Measurements from ENCODE around the gene DUOXA2.

Gene DUOXA2

GRCh38 chr15:45089712-45090373, 24.3 kb upstream of the DUOXA2 start:
- ATAC-seq, result no peak
- TF ChIP-seq CREB5 (CRISPR knock-in tag; IDR thresholded peaks at IDR 0.05; ENCODE audit: low read depth), result no peak
- no peak for TF ChIP-seq CSRNP3 (CRISPR knock-in tag; IDR thresholded peaks at IDR 0.05)
- no peak for TF ChIP-seq PPARA (CRISPR knock-in tag; IDR thresholded peaks at IDR 0.05; ENCODE audit: borderline replicate concordance)
- no peak for TF ChIP-seq ZNF565 (CRISPR knock-in tag; conservative IDR thresholded peaks at IDR 0.05; ENCODE audit: low read depth)
- no peak for TF ChIP-seq SNAI2 (CRISPR knock-in tag; IDR thresholded peaks at IDR 0.05)
- TF ChIP-seq ARNTL (CRISPR knock-in tag; IDR thresholded peaks at IDR 0.05; ENCODE audit: borderline replicate concordance, low read depth), result no peak
- no peak for TF ChIP-seq ISL1 (CRISPR knock-in tag; IDR thresholded peaks at IDR 0.05)
- TF ChIP-seq BACH2 (CRISPR knock-in tag; IDR thresholded peaks at IDR 0.05; ENCODE audit: borderline replicate concordance), result no peak
- no peak for TF ChIP-seq TOX (CRISPR knock-in tag; IDR thresholded peaks at IDR 0.05; ENCODE audit: borderline replicate concordance)
- TF ChIP-seq RARB (CRISPR knock-in tag; IDR thresholded peaks at IDR 0.05), result no peak
- no peak for TF ChIP-seq OSR1 (CRISPR knock-in tag; IDR thresholded peaks at IDR 0.05)
- TF ChIP-seq TCF4 (CRISPR knock-in tag; IDR thresholded peaks at IDR 0.05; ENCODE audit: borderline replicate concordance), result no peak
- TF ChIP-seq POU6F1 (CRISPR knock-in tag; IDR thresholded peaks at IDR 0.05; ENCODE audit: borderline replicate concordance, low read depth), result no peak
- no peak for TF ChIP-seq PATZ1 (CRISPR knock-in tag; IDR thresholded peaks at IDR 0.05; ENCODE audit: borderline replicate concordance)

- no peak for ATAC-seq
- TF ChIP-seq ZC3H10 (CRISPR knock-in tag; IDR thresholded peaks at IDR 0.05), result no peak
Measured at GRCh38 chr15:45091161-45091560, 23.0 kb upstream of the DUOXA2 start.

- no peak for TF ChIP-seq TCF4 (CRISPR knock-in tag; IDR thresholded peaks at IDR 0.05; ENCODE audit: borderline replicate concordance)
- TF ChIP-seq POU6F1 (CRISPR knock-in tag; IDR thresholded peaks at IDR 0.05; ENCODE audit: borderline replicate concordance, low read depth), result no peak
- no peak for TF ChIP-seq ZNF70 (CRISPR knock-in tag; IDR thresholded peaks at IDR 0.05)
- ATAC-seq, result no peak
Measured at GRCh38 chr15:45091576-45091975, 22.6 kb upstream of the DUOXA2 start.

GRCh38 chr15:45093013-45093412, 21.1 kb upstream of the DUOXA2 start:
- no peak for ATAC-seq
- no peak for TF ChIP-seq TOX (CRISPR knock-in tag; IDR thresholded peaks at IDR 0.05; ENCODE audit: borderline replicate concordance)
- TF ChIP-seq CREB5 (CRISPR knock-in tag; IDR thresholded peaks at IDR 0.05; ENCODE audit: low read depth), result no peak
- no peak for TF ChIP-seq CSDC2 (CRISPR knock-in tag; IDR thresholded peaks at IDR 0.05)
- TF ChIP-seq POU6F1 (CRISPR knock-in tag; IDR thresholded peaks at IDR 0.05; ENCODE audit: borderline replicate concordance, low read depth), result no peak
- TF ChIP-seq CSRNP3 (CRISPR knock-in tag; IDR thresholded peaks at IDR 0.05), result no peak
- no peak for TF ChIP-seq RARB (CRISPR knock-in tag; IDR thresholded peaks at IDR 0.05)
- TF ChIP-seq ESRRG (CRISPR knock-in tag; IDR thresholded peaks at IDR 0.05), result no peak
- TF ChIP-seq OSR1 (CRISPR knock-in tag; IDR thresholded peaks at IDR 0.05), result no peak
- TF ChIP-seq PATZ1 (CRISPR knock-in tag; IDR thresholded peaks at IDR 0.05; ENCODE audit: borderline replicate concordance), result no peak
- TF ChIP-seq BACH2 (CRISPR knock-in tag; IDR thresholded peaks at IDR 0.05; ENCODE audit: borderline replicate concordance), result no peak
- TF ChIP-seq ARNTL (CRISPR knock-in tag; IDR thresholded peaks at IDR 0.05; ENCODE audit: borderline replicate concordance, low read depth), result no peak
- TF ChIP-seq TCF4 (CRISPR knock-in tag; IDR thresholded peaks at IDR 0.05; ENCODE audit: borderline replicate concordance), result no peak
- no peak for TF ChIP-seq ZC3H10 (CRISPR knock-in tag; IDR thresholded peaks at IDR 0.05)
- TF ChIP-seq ZNF70 (CRISPR knock-in tag; IDR thresholded peaks at IDR 0.05), result no peak

Measured in SK-N-SH treated with all-trans-retinoic acid at 6 μM for 48 hours (cell line).